Neural cell (in vitro differentiated cells): ENCODE measurements around the gene RNASEH1. TPM values are rescaled to one million over a fixed set of nuclear protein-coding genes. Genes with fewer than 3 reads are reported as not detected.

Source experiments
- H2AFZ ChIP-seq: fragments of 200-600, 300-800 bp; sonication (generic), shearing (Covaris generic); 2 replicates; pipeline ENCODE4 v1.6.0; 2014; ENCODE audit warnings: low read depth, mild to moderate bottlenecking, antibody characterized with exemption, low read length, moderate library complexity
- H3F3A ChIP-seq: fragments of 200-600 bp; shearing (Covaris generic); 2 replicates; pipeline ENCODE4 v1.6.1; 2016; ENCODE audit warnings: mild to moderate bottlenecking, moderate library complexity, mixed read lengths, antibody characterized with exemption, low read length; ENCODE audit not compliant: insufficient read depth, poor library complexity, severe bottlenecking
- H3K27ac ChIP-seq: fragments of 200-600, 300-800 bp; sonication (generic), shearing (Covaris generic); 2 replicates; pipeline ENCODE4 v1.5.1; 2014; ENCODE audit warnings: mild to moderate bottlenecking, low read length, moderate library complexity
- H3K27me3 ChIP-seq: fragments of 300-800, 200-600 bp; sonication (generic), shearing (Covaris generic); 2 replicates; pipeline ENCODE4 v1.6.0; 2014; ENCODE audit warnings: mild to moderate bottlenecking, low read depth, low read length, moderate library complexity; ENCODE audit not compliant: insufficient read depth
- H3K36me3 ChIP-seq: fragments of 300-800, 200-600 bp; sonication (generic), shearing (Covaris generic); 2 replicates; pipeline ENCODE4 v1.5.1; 2014; ENCODE audit warnings: mild to moderate bottlenecking, antibody characterized with exemption, low read length, moderate library complexity; ENCODE audit not compliant: insufficient read depth
- H3K4me2 ChIP-seq: fragments of 300-800, 200-600 bp; sonication (generic), shearing (Covaris generic); 2 replicates; pipeline ENCODE4 v1.6.0; 2014; ENCODE audit warnings: mild to moderate bottlenecking, low read length
- H3K4me3 ChIP-seq: fragments of 300-800, 200-600 bp; sonication (generic), shearing (Covaris generic); 2 replicates; pipeline ENCODE4 v1.5.1; 2014; ENCODE audit warnings: mild to moderate bottlenecking, low read length, moderate library complexity
- H3K79me2 ChIP-seq: fragments of 200-600 bp; shearing (Covaris generic); replicated peaks from 2 replicates; pipeline ENCODE4 v1.6.0; 2014; ENCODE audit warnings: mild to moderate bottlenecking, low read length, moderate library complexity; ENCODE audit not compliant: insufficient read depth
- H3K9ac ChIP-seq: fragments of 300-800, 200-600 bp; sonication (generic), shearing (Covaris generic); 2 replicates; pipeline ENCODE4 v1.6.1; 2016; ENCODE audit warnings: mild to moderate bottlenecking, low read length, mixed read lengths
- H3K9me2 ChIP-seq: fragments of 200-600 bp; shearing (Covaris generic); 2 replicates; pipeline ENCODE4 v1.6.1; 2016; ENCODE audit warnings: mild to moderate bottlenecking, low read length, mixed read lengths; ENCODE audit not compliant: insufficient read depth
- H3K9me3 ChIP-seq: fragments of 200-600, 300-800 bp; sonication (generic), shearing (Covaris generic); 2 replicates; pipeline ENCODE4 v1.6.1; 2016; ENCODE audit warnings: mild to moderate bottlenecking, mixed run types, low read length, moderate library complexity, mixed read lengths
- H4K20me1 ChIP-seq: fragments of 200-600 bp; shearing (Covaris generic); 2 replicates; pipeline ENCODE4 v1.6.1; 2016; ENCODE audit warnings: mild to moderate bottlenecking, mixed run types; ENCODE audit not compliant: insufficient read depth
- CTCF ChIP-seq: fragments of 450-650 bp; IDR thresholded peaks from 2 replicates; pipeline ENCODE4 v1.5.1; 2014; ENCODE audit warnings: antibody characterized with exemption, mild to moderate bottlenecking, moderate library complexity; ENCODE audit not compliant: poor library complexity, severe bottlenecking
- EZH2 ChIP-seq: fragments of 200-600, 300-800 bp; shearing (Covaris generic), sonication (generic); IDR thresholded peaks from 2 replicates; pipeline ENCODE4 v1.6.1; 2014; ENCODE audit warnings: antibody characterized with exemption, low read length, borderline replicate concordance, mild to moderate bottlenecking; ENCODE audit not compliant: insufficient read depth, poor library complexity, severe bottlenecking
- MXI1 ChIP-seq: fragments of 450-650 bp; conservative IDR thresholded peaks from 2 replicates; pipeline ENCODE4 v1.6.1; 2014; ENCODE audit warnings: antibody characterized with exemption, mild to moderate bottlenecking; ENCODE audit not compliant: poor library complexity, severe bottlenecking
- POLR2AphosphoS5 ChIP-seq: IDR thresholded peaks from 2 replicates; pipeline ENCODE4 v1.6.1; 2012
- RAD21 ChIP-seq: fragments of 450-650 bp; conservative IDR thresholded peaks from 2 replicates; pipeline ENCODE4 v1.6.1; 2014; ENCODE audit warnings: antibody characterized with exemption, mild to moderate bottlenecking, moderate library complexity
- REST ChIP-seq: IDR thresholded peaks from 2 replicates; pipeline ENCODE4 v1.6.1; 2012; ENCODE audit warnings: borderline replicate concordance
- SMC3 ChIP-seq: fragments of 450-650 bp; conservative IDR thresholded peaks from 2 replicates; pipeline ENCODE4 v1.6.1; 2014; ENCODE audit warnings: antibody characterized with exemption, mild to moderate bottlenecking, moderate library complexity; ENCODE audit not compliant: poor library complexity
- TAF1 ChIP-seq: IDR thresholded peaks from 2 replicates; pipeline ENCODE4 v1.6.1; 2012; ENCODE audit warnings: low read depth
- polyA plus RNA-seq: library from polyadenylated mRNA; depleted of rRNA; stranded (reverse); fragments of >200 nt; gene quantifications from 2 replicates; pipeline ENCODE4 v1.2.3, GENCODE V29; 2014

The RNASEH1 gene
- polyA plus RNA-seq, 1 donor from 2014 or later, result 23.4 TPM

GRCh38 chr2:3603536-3604206 lies 45.5 kb upstream of the RNASEH1 start:
- Histone ChIP-seq H3F3A (no peaks in the 10 kb centered on the region), H3K79me2 (no peaks in the 10 kb centered on the region), H3K4me3 (no peak overlapping the region), H4K20me1 (no peaks in the 10 kb centered on the region), H3K9me3 (no peaks in the 10 kb centered on the region), H2AFZ (no peak overlapping the region), H3K4me2 (no peak overlapping the region), H3K27me3 (no peaks in the 10 kb centered on the region), H3K27ac (no peak overlapping the region), H3K9me2 (no peaks in the 10 kb centered on the region), H3K36me3 (no peaks in the 10 kb centered on the region), H3K9ac (no peak overlapping the region)
- no peak for TF ChIP-seq MXI1
- TF ChIP-seq SMC3, result no peak
- no peak for TF ChIP-seq REST

GRCh38 chr2:3602553-3603339 lies 44.6 kb upstream of the RNASEH1 start:
- H2AFZ ChIP-seq, result no peak overlapping the region
- TF ChIP-seq POLR2AphosphoS5, result no peak
- no peak for TF ChIP-seq EZH2
- TF ChIP-seq RAD21, result no peak
- TF ChIP-seq SMC3, result no peak
- no peak for TF ChIP-seq CTCF
- TF ChIP-seq MXI1, result no peak
- TF ChIP-seq TAF1, result no peak
- no peak for TF ChIP-seq REST
- no peaks in the 10 kb centered on the region for H3K36me3 ChIP-seq
- H3F3A ChIP-seq, result no peaks in the 10 kb centered on the region
- no peaks in the 10 kb centered on the region for H3K9me3 ChIP-seq
- H3K27me3 ChIP-seq, result no peaks in the 10 kb centered on the region
- H3K9me2 ChIP-seq, result no peaks in the 10 kb centered on the region
- H3K4me2 ChIP-seq, result no peak overlapping the region
- H4K20me1 ChIP-seq, result no peaks in the 10 kb centered on the region
- no peak overlapping the region for H3K27ac ChIP-seq
- H3K4me3 ChIP-seq, result no peak overlapping the region
- no peaks in the 10 kb centered on the region for H3K79me2 ChIP-seq
- H3K9ac ChIP-seq, result no peak overlapping the region
